DMS114 treated with DMSO at 0.1 percent for 48 hours (cell line): ENCODE results near the gene DNHD1.

Source experiments
- DNase-seq: peaks from one replicate; lab custom pipeline; 2025; ENCODE audit not compliant: unreplicated experiment; lab: John Stamatoyannopoulos, UW

DNHD1 gene

DNA sequence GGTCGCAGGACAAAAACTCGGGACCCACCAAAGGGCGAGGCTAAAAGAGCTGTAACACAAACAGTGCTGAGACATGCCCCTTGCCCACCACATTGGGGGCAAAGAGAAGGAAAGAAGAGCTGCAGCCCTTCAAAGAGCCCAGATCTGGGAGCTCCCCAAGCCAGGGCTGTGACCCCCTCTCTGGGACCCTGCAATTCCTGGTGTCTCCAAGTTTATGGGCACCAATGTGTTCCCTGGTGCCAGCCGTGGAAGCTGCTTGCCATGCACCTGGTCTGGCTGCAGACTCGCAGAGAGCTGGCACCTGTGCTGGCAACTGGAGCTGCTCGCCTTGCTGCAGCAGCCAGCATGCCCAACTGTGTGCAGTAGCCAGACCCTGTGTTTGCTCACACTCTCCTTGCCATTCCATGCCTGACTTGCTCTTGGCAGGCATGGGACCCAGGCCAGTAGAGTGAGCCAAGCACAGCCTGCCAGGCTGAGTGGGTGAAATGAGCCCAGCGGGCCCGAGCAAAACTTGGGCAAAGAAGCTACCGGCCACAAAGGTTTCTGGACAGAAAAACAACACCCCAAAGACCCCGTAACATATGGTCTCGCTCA, 90.4 kb downstream of the DNHD1 start:
- no peak for DNase-seq

DNA sequence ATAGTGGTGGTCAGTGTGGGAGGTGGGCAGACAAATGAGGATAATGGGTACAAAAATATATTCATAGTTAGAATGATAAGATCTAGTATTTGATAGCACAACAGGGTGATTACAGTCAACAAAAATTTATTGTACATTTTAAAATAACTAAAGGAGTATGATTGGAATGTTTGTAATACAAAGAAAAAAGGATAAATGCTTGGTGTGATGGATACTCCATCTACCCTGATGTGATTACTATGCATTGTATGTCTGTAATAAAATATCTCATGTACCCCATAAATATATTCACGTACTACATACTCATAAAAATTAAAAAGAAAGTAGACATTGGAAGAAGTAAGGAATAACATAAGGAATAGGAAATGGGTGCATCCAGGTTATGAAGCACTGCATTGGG, 90.9 kb downstream of the DNHD1 start:
- DNase-seq, result no peak

DNA sequence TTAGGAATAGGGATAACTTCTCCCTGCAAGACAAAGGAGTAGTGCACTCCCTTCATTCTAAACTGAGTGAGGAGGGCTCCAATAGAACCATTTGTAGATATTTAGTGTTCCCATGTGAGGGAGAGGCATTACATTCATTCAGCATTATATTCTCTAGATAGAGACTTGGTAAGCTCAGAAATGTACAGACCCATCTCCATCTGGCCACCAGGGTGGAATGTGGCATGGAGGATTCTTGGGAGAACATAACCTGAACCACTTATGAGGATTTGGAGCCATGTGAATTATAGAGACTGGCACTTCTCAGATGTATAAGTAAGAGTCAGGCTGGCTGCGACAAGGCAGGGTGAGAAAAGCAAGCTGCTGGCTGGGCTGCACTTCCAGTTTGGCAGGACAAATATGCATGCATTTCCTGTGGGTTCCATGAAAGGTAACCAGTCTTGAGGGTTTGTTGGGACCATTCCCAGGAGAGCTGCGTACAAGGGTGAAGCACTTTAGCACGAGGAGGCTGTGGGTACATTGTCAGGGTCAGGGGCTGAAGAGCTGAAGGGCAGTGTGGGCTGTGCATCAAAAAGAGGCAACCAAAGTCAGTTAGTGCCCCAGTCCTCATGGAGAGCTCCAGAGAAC, 97.2 kb downstream of the DNHD1 start:
- no peak for DNase-seq

DNA sequence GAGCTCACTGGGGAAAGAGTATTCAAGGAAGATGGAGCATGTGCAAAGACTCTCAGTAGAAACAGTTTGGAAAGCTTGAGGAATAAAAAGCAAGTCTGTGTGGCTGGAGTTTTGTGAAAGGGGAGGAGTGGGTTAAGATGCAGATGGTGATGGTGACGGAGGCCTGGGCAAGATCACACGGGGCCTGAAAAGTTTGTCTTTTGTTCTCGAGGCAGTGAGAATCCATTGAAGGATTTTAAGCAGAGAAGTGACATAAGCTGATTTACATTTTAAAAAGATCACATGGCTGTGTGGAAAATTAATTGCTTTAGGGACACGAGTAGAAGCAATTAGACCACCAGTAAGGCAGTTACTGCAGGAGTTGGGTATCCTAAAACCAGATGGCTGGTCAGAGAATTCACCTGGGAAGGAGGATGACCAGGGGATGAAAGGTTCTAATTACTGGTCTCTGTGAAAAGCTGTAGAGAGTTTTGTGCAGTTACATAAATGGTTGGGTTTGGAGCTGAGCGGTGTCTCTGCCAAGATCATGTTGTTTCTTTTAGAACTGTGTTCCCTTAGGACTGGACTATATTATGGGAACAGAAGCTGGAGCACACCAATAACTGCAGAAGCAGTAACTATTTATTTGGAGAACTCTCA, 99.3 kb downstream of the DNHD1 start:
- DNase-seq, result no peak

DNA sequence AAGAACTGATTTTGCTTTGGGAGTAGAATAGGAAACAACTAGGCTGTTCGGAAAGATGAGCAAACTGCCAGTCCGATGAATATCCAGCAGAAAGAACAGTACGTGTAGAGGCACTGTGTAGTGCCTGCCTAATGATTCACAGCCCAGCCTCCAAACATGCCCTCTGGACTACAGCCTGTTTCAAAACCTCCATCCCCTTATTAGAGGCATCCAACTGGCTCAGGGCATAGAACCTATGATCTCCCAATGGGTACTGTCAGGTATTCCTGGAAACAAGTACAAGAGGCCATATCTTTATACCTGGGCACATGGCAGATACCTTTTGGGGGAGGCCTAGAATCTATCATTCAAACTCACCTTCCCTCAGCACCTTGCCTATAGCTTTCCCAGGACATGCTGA, 101.5 kb downstream of the DNHD1 start:
- no peak for DNase-seq

DNA sequence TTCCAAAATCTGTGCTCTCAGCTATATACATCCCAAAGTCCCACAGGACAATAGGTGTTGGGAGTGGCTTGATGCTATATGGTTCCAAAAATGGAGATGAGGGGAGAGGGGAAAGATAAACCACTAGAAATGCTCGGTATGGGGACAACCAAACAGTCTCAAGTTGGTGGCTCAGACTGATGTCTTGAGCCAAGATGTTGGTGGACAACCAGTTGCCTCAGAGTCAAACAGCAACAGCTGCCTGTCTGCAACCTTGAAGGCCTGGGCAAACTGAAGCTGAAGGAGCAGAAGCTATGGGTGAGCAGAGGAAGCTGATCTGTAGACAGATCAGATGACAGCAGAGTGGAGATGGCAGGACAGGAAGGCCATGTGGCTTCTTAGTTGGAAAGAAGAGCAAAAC, 102.4 kb downstream of the DNHD1 start:
- DNase-seq, result no peak

DNA sequence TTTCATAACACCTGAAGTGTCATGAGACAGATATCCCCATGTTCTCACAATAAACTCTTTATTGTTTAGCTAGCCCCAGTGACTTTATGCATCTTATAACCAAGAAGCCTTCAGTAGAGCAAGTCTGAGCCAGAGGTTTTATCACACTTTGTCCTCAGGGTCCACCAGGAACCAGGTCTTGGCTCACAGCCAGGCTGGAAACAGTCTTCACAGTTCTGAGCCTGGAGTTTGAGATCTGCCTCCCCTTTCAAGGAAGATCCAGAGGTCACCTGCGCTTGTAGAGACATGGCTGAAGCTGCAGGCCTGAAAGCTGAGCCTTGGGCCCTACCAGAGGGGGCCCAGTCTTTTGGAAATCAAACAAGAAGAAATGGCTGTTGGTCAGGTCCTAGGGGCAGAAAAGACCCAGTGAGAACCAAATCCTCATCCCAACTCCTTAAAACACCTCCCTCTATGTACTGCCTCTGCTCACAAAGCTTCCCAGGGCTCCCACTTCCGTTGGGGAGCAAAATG, 102.9 kb downstream of the DNHD1 start:
- DNase-seq, result no peak

DNA sequence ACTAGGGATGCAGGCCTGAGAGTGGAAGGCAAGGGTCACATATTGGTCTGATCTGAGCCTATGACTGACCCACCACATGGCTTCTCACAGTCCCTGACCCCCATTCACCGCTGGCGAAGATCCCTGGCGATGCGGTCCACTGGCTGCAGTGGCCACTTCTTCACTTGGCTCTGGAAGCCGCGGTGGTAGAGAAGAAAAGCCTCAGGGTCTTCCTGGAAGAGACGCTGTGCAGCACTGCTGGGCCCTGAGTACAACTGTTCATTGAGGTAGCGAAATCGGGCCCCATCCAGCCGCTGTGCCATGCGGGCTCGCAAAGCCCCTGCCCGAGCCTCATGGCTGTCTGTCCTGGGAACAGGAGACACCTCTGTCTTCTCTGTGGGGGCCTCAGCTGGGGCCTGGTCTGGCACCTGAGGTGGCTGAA, 104.0 kb downstream of the DNHD1 start:
- DNase-seq, result no peak

DNA sequence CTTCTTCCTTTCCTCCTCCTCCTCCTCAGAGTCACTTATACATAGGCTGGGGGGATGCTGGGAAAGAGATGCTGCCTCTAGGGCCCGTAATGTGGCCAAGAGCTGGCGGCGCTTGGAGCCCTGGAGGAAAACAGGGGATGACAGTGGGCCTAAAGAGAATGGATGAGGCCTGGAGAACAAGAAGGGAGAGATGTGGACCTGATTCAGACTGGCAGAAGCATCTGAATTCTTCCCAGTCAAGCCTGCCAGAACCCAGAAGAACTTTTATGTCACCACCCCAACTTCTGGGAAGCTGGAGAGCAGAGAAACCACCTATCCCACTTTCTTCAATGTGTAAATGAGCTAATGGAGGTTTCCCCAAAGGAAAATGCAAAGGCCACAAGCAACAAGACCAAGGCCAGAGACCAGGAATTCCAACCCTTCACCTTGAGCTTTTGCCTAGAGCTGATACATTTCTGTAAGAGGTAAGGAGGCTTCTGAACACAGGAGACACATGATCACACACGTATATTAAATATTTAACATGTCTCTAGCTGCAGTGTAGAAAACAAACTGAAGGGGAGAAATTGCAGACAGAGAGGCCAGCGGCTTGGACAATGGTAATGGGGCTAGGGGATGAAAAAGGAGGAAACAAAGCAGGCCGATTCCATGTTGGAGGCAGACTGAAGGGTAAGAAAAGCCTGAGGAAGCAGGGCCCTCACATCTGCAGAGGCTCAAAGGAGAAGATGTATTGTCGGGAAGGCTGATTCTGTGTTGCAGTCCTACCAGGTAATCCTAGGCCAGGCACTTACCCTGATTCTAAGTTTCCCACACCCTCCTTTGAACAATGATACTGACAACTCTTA, 105.2 kb downstream of the DNHD1 start:
- no peak for DNase-seq

DNA sequence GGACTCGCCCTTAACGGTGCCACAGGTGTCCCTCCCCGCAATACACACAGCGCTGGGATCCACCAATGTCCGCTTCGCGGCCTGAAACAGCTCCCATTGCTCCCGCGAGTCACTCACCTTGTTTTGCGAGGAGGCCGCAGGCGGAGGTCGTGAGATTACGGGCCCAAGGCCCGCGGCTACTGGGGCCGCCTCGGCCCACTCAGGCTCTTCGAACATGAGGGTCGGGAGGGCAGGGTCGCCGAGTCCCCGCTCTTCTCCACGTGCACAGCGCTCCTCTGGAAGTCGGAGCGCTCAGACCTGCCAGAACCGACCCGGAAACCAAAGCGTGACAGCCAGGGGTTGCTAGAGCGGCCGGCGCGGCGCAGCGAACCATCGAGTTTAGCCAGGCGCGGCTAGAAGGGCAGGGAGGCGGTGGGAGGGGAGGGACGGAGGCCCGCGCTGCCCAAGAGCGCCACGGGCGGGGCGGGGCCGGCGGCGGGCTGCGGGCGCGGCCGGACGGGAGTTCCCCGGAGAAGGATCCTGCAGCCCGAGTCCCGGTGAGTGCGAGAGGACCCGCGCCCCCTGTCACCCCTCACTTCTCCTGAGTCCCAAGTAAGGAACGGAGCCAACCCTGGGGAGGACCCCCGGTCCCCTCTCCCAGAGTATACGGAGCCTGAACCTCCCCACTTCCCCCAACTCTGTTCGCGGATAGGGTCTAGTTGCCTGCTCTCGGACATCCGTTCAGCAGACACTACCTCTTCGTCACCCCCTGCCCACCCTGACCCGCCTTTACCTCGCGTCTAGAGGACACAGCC, 106.4 kb downstream of the DNHD1 start, which contains the start of the genes ILK and RRP8:
Gene ILK (plus strand): TSS at position 488 of the 794 bp plus-strand sequence. CDS start 498 bp downstream, outside the sequence.
Gene RRP8 (minus strand): TSS at position 330 of the 794 bp plus-strand sequence. CDS start 114 bp downstream, at position 216.
- DNase-seq, result peak; percentile 46

DNA sequence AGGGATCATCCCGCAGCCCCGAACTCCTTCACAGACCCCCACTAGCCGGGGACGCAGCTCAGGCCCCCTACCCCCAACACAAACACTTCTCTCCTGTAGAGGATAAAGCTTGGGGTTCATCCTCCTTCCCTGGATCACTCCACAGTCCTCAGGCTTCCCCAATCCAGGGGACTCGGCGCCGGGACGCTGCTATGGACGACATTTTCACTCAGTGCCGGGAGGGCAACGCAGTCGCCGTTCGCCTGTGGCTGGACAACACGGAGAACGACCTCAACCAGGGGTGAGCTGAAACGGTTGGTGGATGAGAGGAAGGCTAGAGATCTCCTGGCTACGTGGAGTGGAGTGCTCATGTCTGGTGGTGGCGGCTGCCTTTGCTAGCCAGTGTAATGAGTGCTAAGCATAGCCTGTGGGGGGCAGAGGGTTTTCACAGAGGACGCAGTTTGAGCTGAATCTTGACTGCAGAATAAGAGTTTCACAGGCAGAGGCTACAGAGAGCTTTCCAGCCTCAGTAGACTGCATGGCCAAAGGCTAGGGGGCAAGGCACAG, 107.1 kb downstream of the DNHD1 start:
- peak; percentile 27 for DNase-seq

DNA sequence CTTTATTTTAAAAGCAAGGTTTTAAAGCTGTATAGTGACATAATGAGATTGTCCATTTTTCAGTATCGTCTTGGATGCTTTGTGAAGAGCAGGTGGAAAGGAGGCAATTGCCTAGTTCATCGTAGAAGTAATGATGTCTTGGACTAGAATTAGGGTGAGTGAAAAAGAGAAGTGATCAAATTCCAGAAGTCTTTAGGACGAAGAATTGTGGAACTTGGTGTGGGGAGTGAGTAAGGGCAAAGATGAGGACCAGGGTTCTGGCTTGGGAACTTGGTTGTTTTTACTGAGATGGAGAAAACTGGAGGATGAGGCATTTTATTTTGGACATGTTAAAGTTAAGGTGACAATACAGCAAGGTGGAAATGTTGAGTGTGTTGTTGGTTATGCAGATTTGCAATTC, 107.7 kb downstream of the DNHD1 start:
- DNase-seq, result no peak

DNA sequence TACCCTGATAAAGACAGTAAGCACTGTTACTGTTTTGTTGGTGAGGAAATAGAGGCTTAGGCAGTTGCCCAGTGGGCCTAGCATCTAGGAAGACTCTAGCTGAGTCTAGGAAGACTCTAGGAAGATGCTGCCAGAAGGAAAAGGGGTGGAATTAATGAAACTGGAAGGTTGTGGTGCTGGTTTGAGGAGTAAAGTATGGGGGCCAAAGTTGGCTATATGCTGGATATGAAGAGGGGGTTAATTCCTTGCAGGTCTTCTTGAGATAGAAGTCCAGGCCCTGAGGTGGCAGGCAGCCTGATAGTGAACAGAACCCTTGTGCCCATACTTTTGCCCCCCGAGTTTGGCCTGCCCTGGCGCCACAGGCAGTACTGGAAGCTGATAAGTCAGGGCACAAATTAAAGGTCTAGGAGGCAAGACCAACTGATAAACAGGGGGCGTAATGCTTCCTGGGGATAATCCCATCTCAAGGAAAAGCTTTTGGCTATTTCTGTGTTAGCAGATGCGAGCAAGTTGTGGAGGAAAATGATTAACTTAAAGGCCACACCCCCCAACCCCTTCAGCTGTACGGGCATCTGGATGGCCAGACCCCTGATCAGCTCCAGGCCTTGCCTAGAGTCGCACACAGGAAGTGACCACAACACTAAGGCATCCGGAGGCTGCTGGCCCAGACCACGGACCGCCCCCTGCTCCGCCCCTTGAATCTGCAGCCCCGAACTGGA, 109.5 kb downstream of the DNHD1 start:
- peak; percentile 3 for DNase-seq

DNA sequence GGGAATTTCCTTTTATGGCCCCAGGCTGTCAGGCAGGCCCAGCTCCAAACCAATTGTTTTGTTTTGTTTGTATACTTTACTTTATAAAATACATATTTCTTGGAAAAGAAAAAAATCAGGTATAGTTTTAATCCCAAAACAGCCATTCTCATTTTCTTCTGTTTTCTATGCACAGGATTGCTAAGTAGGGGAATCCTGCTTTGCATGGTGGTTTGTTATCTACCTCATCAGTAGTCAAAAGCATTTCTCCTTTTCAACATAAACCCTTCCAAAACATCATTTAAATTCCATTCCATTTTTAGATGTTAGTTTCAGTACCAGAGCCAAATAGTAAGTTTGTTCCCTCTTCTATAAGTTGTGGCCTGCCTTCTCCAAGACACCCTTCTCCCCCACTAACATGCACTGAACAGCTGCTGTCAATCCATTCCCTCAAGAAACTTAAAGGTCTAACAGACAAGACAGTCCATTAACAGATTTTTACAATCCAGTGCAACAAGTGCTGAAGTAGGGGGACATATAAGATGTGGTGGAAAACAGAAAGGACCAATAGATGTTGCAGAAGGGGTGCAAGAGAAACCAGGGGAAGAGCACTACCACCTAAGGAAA, 110.2 kb downstream of the DNHD1 start:
- no peak for DNase-seq

DNA sequence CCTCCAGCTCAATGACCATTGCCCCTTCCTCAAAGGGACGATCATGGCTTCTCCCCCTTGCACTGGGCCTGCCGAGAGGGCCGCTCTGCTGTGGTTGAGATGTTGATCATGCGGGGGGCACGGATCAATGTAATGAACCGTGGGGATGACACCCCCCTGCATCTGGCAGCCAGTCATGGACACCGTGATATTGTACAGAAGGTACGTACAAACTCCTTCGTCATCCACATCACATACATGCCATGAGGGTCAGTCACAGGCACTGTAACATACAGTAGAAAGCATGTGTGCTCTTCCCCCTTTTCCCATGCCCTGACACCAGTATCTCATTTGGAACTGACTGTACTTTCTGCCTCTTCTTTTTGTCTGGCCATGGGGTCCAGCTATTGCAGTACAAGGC, 110.9 kb downstream of the DNHD1 start:
- DNase-seq, result no peak

DNA sequence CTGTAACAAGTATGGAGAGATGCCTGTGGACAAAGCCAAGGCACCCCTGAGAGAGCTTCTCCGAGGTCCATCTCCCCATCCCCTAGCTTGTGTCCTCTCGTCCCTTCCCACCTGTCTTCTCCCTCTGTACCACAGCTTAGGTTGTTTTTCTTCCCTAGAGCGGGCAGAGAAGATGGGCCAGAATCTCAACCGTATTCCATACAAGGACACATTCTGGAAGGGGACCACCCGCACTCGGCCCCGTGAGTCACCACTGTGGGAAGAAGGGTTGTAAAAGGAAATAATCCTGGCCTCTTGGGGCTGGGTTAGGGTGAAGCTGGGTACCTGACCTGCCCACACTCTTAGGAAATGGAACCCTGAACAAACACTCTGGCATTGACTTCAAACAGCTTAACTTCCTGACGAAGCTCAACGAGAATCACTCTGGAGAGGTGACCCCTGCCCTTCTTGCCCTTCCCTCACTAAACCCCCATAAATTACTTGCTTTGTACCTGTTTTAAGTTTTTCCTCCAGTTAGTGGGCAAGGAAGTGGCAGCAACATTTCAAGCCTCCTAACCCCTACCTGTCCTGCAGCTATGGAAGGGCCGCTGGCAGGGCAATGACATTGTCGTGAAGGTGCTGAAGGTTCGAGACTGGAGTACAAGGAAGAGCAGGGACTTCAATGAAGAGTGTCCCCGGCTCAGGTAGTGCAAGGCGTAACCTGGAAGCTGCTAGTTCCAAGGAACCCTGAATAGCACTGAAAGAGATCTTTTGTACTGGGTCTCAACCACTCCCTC, 111.8 kb downstream of the DNHD1 start:
- no peak for DNase-seq

DNA sequence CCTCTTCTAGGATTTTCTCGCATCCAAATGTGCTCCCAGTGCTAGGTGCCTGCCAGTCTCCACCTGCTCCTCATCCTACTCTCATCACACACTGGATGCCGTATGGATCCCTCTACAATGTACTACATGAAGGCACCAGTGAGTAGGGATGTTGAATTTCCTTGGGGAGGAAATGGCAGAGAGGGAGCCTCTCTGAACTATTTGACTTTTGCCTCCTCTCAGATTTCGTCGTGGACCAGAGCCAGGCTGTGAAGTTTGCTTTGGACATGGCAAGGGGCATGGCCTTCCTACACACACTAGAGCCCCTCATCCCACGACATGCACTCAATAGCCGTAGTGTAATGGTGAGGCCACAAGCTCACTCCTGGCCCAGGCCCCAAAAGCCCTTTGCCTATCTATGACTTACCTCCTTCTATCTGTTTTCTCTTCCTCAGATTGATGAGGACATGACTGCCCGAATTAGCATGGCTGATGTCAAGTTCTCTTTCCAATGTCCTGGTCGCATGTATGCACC, 112.5 kb downstream of the DNHD1 start:
- no peak for DNase-seq

DNA sequence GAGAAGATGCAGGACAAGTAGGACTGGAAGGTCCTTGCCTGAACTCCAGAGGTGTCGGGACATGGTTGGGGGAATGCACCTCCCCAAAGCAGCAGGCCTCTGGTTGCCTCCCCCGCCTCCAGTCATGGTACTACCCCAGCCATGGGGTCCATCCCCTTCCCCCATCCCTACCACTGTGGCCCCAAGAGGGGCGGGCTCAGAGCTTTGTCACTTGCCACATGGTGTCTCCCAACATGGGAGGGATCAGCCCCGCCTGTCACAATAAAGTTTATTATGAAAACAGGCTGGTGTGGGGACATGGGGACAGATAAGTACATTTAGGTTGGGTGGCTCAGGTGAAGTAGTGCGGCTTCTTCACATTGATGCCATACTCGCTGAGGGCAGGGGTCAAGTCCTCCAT, 113.5 kb downstream of the DNHD1 start:
- no peak for DNase-seq
